HL-60/S4 treated with retinoic acid at 250 ng/mL for 4 days and 3 days (cell line): ENCODE results near the gene TRAF5.
"Not testable (repeated sequence)": the region's sequence is repeated elsewhere in the genome, so short reads cannot be mapped to it uniquely, and the experiment has no call there.

Experiments
- in situ Hi-C: fragments of 300-500 bp; cut with MboI; formaldehyde crosslinking; loops from 2 replicates; pipeline ENCODE4 v1.7.0; 2022; ENCODE audit warnings: low sequenced_read_pairs

Gene TRAF5

GRCh38 chr1:211343607-211344006 lies 17.0 kb downstream of the TRAF5 start:
- in situ Hi-C loops, result no loop called here

DNA sequence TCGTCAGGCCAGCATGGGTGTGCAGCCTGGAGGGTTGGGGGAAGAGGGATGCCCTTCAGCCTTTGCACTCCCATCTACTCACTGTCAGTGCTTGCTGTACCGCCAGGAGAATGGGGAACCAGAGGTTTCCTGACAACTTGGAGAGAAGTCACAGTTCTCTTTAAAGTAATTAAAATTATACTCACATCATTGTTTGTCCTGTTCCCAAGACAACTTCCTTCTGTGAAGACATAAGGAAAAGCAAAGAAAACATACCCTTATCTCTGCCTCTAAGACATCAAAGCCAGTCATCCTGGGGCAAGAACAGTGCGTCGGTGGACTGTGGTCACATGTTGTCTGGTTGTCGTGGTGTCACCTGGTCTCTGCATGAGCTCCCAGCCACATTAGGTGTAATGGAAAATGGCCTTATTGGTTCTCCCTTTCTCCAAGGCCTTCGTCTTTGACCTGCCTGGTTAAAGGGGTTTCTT lies 17.6 kb downstream of the TRAF5 start:
- in situ Hi-C loops, result no loop called here

- in situ Hi-C loops, result no loop called here
These were observed 19.1 kb downstream of the TRAF5 start for GRCh38 chr1:211345719-211346118.

DNA sequence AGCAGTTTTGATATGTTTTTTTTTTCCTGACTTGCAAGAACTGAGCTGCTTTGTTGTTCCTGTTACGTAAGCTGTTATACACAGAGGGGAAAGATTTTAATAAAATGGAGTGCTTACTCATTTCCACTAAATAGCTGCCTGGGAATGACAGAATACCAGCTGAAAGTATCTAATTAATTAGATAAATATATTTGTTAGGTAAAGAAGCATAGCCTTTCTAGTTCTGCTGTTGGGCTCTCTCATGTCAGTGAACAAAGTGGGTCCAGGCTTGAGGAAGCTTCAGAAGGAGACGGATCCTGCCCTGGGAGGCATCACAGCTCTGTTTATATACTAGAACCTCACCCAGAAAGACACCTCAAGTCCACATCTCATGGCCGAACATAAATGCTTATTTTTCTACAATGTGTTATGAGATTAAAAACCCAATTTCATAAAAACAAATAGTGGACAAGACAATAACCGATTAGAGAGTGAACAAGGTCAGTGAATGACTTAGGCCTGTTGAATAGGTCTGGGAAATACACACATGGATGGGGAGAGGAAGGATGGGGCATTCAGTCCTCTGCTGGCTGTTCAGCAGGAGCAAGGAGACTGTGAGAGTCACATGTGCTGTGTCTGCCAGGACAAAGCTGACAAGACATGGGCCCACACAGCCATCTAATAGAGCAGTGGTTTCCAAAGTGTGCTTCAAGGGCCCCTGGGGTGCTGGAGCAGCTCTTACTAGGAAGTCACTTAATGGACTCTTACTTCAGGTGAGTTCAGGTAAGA lies 20.6 kb downstream of the TRAF5 start:
- in situ Hi-C loops, result no loop called here

- in situ Hi-C loops, result no loop called here
These were observed 21.9 kb downstream of the TRAF5 start for GRCh38 chr1:211348547-211348946.

DNA sequence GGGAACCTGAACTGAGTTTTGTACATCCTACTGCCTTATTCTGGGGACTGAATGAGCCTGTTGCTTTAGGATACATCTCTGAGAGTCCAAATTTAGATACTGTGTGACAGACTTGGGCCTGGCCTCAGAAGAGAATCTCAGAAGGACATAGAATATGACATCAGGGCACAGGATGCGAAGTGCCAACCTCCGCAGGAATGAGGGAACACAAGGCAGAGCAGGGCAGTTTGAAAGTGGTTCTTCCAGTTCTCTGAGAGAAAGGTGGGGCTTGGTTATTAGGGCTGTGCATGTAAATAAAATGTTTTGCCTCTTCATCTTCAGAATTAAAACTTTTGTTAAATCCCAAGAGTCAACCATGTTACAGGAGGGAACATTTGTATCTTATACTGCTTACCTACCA lies 23.1 kb downstream of the TRAF5 start:
- in situ Hi-C loops, result no loop called here

GRCh38 chr1:211352055-211352454 lies 25.4 kb downstream of the TRAF5 start:
- in situ Hi-C loops, result not testable (repeated sequence)

DNA sequence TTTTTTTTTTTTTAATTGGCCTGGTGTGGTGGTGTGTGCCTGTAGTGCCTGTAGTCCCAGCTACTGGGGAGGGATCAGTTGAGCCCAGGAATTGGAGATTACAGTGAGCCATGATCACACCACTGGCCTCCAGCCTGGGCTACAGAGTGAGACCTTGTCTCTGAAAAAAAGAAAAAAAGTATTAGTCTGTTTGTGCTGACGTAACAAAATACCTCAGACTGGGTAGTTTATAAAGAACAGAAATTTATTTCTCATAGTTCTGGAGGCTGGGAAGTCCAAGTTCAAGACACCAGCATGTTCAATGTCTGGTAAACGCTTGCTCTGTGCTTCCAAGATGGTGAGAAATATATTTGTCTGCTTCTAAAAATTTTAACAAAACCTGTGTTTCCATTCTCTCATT lies 25.8 kb downstream of the TRAF5 start:
- in situ Hi-C loops, result no loop called here

- in situ Hi-C loops, result no loop called here
These were observed 26.4 kb downstream of the TRAF5 start for GRCh38 chr1:211352985-211353515.

GRCh38 chr1:211353562-211354212 lies 27.1 kb downstream of the TRAF5 start:
- in situ Hi-C loops, result no loop called here

DNA sequence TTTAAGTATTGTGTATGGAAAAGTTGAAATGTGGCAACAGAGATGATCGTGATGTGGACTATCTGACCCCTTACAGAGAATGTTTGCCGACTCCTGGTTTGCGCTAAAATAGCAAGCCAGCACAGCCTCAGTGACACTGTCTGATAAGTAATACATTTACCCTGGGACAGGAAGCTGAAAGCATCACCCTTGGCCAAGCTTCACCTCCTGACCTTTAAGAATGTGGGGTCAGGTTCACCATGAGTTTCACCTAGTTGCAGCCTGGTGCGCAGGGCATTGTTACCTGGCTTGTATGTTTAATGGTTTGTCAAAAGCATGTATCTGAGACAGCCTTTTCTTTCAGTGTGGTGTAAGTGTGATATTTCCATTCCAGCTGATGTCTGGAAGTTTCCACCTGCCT lies 29.2 kb downstream of the TRAF5 start:
- in situ Hi-C loops, result no loop called here

DNA sequence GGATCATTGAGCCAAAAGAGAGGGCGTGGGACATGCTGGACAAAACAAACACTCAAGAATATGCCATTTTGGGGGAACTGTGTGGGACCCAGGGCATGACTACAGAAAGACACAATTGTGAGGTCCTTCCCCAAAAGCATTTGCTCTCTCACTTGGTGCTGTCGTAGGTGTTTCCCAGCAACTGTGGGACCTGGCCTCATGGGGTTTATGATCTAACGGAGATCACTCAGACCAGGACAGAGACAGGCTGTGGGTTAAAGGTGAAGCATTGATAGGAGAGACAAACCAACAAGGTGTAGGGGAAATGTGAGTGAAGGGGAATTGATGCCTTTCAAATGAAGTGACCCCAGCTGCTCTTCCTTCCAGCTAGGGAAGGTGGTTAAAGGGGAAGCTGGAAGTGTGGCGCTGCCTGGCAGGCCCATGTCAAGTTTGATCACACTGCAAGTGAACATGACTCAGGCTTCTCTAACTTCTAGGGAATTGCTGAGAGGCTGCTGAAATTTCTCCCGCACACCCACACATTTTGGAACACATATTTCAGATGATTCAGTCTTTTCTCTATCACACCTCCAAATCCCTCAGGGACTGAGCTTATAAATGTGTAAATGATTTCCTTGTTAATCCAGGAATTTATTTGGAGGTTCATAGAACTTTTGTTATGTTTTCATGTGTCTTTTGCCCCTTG lies 30.2 kb downstream of the TRAF5 start:
- in situ Hi-C loops, result no loop called here

DNA sequence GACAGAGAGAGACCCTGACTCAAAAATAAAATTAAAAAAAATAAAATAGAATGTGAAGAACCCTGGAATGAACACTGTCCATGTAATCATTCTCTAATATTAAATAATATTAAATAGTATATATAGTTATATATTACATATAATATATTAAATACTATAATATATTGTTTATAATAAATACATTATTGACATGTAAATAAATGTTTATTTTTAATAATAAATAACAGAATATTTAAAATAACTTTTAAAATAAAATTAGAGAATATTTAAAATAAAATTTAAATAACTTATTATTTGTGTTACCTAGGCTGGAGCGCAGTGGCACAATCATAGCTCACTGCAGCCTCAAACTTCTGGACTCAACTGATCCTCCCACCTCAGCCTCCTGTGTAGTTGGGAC lies 32.1 kb downstream of the TRAF5 start:
- in situ Hi-C loops, result no loop called here

DNA sequence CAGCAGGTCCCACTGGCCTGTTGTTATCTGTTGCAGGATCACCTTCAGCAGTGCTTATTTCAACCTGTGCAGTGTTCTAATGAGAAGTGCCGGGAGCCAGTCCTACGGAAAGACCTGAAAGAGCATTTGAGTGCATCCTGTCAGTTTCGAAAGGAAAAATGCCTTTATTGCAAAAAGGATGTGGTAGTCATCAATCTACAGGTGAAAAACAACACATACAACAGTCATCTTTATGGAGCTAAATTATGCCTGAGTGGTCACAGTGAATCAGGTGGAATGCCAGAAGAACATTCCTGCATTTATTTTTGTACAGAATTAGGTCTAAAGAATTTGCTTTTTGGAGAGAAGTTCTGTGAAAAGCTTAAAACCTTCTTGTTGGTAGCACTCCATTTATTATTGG lies 33.2 kb downstream of the TRAF5 start:
- in situ Hi-C loops, result no loop called here

DNA sequence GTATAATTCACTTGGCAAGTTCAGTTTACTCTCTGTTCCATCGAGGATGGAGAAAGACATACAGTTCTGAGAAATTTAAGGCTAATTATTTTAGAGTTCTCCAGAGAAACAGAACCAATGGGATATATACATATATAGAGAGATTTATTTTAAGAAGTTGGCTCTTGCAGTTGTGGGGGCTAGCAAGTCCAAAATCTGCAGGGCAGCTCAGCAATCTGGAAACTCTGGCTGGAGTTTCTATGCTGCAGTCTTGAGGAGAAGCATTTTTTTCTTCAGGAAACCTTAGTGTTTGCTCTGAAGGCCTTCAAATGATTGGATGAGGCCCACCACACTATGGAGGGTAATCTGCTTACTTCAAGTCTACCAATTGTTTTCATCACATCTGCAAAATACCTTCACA lies 34.6 kb downstream of the TRAF5 start:
- in situ Hi-C loops, result no loop called here

- in situ Hi-C loops, result no loop called here
These were observed 43.0 kb downstream of the TRAF5 start for GRCh38 chr1:211369640-211370039.

DNA sequence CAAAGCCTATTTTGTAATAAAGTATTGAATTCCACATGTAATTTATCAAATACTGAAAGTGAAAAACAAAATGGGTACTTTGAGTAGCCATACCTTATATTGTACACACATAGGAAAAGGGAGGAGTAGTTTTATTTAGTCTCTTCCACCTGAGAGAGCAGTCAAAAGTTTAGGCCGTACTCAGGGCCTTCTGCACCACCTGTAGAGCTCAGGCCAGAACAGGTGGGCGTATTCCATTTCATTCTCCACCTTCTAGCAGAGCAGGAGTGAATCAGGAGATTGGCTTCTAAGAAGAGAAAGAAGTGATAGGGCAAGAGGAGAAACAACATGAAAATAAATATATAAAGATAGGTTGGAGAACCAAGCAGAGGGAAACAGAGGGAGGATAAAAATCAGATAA lies 44.0 kb downstream of the TRAF5 start:
- in situ Hi-C loops, result no loop called here

GRCh38 chr1:211371406-211372105 lies 44.9 kb downstream of the TRAF5 start:
- in situ Hi-C loops, result no loop called here

DNA sequence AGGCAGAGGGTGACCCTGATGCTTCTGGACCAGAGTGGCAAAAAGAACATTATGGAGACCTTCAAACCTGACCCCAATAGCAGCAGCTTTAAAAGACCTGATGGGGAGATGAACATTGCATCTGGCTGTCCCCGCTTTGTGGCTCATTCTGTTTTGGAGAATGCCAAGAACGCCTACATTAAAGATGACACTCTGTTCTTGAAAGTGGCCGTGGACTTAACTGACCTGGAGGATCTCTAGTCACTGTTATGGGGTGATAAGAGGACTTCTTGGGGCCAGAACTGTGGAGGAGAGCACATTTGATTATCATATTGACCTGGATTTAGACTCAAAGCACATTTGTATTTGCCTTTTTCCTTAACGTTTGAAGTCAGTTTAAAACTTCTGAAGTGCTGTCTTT lies 45.8 kb downstream of the TRAF5 start:
- in situ Hi-C loops, result no loop called here

DNA sequence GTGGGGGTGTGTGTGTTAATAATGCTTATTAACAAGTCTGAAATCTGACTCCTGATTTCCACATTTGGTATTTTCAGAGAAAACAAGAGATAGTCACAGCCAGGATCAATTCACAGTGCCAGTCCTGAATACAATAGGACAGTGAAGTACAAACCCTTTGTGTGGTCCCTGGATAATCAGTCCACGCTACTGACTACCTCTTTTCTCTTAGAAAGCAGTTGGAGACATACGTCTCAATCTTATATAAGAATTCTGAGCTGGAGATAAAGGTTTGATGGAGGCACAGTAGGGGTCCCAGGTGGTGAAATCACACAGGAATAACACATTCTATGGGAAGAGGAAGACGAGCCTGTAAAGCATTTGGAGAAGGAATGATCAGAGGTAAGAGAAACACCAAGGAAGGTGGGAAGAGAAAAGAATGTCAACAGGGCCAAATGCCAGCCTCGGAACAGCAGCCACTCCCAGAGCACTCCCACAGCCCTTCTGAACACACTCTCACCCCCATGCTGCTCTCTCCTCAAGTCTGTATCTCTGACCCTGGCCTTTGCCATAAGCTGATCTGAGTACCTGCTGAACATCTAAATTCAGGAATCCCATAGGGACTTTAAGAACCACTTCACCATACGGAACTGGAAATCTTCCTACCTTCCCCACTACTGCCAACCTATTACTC lies 48.6 kb downstream of the TRAF5 start:
- in situ Hi-C loops, result no loop called here

GRCh38 chr1:211375949-211376348 lies 49.3 kb downstream of the TRAF5 start:
- in situ Hi-C loops, result no loop called here
